Measurements from ENCODE around the gene CAPS.

The CAPS gene

GRCh38 chr19:5891938-5892771 is 21.9 kb upstream of the CAPS start:
- DNase-seq (ENCODE audit: low read depth) = no peak

DNA sequence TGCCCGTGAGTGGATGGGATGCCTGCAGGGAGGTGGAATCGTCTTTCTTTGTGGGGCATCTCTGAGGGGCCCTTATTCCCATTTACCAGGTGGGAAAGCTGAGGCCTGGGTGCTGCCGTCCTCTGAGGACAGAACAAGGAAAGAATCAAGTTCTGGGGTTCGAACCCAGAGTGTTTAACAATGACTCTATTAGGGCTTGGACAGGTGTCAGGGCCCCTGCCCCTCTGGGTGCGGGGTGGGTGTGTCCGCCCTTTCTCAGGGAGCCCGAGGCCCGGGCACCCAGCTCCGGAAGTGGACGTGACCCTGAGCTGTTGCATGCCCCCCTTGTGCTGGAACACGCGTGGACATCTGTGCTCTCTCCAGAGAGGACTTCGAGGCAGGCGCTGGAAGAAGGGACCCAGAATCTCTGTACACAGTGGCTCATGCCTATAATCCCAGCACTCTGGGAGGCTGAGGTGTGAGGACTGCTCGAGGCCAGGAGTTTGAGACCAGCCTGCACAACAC is 21.2 kb upstream of the CAPS start:
- DNase-seq (ENCODE audit: low read depth) = no peak

GRCh38 chr19:5893296-5893903 is 20.7 kb upstream of the CAPS start:
- no peak for DNase-seq (ENCODE audit: low read depth)

DNA sequence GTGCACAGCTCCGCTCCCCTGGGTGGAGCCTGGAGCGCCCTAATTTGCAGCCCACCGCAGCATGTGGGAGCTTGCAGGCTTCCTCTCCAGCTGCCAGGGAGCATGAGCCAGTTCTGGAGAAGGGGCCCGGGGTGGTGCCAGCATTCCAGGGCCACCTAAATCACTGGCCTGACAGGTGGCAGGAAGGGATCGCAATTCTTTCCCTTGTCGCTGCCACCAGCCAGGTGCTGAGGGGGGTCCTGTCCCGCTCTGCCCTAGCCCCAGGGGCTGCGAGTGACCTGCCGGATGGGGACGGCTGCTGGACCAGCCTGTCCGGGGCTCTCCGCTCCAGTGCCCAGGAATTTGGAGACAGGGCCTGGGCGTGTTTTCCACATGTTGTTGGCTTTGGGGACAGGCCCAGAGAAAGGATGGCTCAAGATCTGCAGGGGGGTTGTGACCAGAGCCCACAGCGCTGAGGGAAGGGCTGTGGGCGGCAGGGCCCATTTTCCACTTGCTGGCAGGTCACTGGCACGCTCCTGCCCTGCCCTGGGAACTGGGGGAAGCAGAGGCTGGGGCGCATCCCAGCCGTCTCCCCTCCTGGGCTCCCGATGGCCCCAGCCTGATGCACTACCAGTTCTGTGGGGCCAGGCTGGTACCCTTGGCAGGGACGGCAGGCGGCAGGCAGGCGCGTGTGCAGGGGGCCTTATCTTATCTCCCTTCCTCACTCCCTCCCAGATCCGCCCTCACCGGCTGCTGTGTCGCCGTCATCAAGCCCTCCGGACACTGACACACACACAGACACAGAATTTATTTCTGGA is 19.9 kb upstream of the CAPS start:
- DNase-seq (ENCODE audit: low read depth) = no peak

GRCh38 chr19:5894704-5895349 is 19.2 kb upstream of the CAPS start:
- DNase-seq (ENCODE audit: low read depth) = no peak

DNA sequence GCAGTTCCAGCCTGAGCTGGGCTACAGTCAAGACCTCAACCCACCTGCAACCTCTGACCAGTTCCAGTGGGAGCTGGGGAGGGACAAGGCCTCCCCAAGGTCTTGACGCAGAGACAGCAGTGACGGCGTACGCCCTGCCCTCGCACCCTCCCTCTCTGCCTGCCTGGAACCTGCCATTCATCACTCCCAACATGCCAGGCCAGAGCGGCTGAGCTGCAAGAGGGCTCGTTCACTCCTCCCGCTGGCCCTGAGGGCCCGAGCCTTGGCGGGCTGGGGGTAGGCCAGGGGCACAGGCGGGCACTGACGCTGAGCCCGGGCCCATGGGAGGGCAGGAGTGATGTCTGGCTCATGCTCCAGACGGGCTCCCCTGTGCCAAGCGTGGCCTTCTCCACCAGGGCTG is 18.6 kb upstream of the CAPS start:
- no peak for DNase-seq (ENCODE audit: low read depth)

DNA sequence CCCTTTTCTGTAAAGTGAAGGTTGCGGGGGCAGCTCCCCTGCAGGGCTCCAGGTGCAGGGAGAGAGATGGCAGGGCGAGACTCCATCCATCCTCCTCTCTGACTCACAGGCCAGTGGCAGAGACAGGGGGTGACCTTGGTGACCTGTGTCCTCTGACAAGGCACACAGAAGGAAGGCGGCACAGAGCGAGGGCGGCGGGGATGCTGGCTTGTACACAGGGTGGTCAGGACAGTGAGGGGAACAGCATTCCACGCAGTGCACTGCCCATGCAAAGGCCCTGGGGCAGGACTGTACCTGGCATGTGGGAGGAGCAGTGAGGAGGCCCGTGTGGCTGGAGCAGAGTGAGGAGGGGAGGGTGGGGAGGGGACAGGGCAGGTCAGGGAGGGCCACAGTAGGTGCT is 18.2 kb upstream of the CAPS start:
- no peak for DNase-seq (ENCODE audit: low read depth)

- no peak for DNase-seq (ENCODE audit: low read depth)
Observed at GRCh38 chr19:5896365-5897076, 17.5 kb upstream of the CAPS start.

GRCh38 chr19:5897189-5897969 is 16.7 kb upstream of the CAPS start:
- no peak for DNase-seq (ENCODE audit: low read depth)

DNA sequence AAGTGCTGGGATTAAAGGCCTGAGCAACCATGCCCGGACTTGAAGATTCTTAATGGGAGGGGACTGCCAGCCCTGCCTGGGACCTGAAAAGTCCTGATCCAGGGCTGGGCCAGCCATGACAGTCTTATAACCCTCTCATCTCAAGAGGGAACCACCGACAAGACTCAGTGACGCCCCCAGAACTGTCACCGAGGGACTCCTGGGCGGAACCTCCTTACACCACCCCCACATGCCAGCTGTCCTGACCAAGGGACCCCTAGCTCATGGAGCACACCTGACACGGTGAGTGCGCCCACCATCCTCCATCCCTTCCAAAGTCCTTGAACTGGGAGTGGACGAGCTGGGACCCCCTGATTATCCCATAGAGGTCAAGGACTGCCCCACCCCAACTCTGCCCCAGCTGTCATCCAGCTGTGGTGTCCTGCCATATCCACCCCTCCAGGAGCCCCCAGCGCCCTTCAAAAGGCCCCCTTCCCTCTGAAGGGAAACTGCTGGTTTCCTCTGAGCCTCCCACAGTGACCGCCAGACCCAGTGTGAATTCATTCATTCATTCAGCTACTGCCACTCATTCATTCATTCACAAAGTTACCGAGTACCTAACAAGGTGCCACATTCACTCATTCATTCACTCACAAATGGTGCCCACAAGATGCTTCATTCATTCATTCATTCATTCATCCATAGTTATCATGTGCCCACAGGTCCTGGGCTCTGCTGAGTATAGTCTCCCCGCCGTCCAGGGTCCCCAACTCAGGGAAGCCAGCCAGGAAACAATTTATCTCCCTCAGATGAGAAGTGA is 14.1 kb upstream of the CAPS start:
- no peak for DNase-seq (ENCODE audit: low read depth)

GRCh38 chr19:5900976-5901375 is 13.1 kb upstream of the CAPS start:
- no peak for DNase-seq (ENCODE audit: low read depth)

- no peak for DNase-seq (ENCODE audit: low read depth)
Observed at GRCh38 chr19:5903056-5903623, 10.9 kb upstream of the CAPS start.

GRCh38 chr19:5903624-5904351 is 10.3 kb upstream of the CAPS start, which contains the start of gene NDUFA11:
NDUFA11 (minus strand) TSS chr19:5903790; CDS start chr19:5903708, 82 bp downstream.
- peak; percentile 93 for DNase-seq (ENCODE audit: low read depth)

GRCh38 chr19:5904352-5905113 is 9.5 kb upstream of the CAPS start, which contains the start of gene VMAC:
VMAC (plus strand) TSS chr19:5904872; CDS start chr19:5904891, 19 bp downstream.
- DNase-seq (ENCODE audit: low read depth) = peak; percentile 100

DNA sequence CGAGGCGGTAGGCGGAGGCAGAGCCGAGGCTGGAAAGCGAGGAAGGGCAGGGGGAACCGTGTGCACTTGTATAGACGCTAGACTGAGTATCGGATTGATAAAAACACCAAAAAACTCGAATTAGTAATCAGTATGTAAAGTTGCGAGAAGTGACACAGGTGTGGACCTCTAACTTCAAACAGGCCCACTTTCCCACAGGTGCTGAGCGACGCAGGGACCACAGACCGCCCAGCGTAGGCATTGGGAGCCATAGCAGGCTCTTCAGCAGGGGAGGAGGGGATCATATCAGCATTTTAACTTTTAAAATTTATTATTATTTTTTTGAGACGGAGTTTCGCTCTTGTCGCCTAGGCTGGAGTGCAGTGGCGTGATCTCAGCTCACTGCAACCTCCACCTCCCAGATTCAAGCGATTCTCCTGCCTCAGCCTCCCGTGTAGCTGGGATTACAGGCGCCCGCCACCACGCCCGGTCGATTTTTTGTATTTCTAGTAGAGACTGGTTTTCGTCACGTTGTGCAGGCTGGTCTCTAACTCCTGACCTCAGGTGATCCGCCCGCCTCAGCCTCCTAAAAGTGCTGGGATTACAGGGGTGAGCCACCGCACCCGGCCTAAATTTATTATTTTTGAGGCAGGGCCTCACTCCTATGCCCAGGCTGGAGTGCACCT is 8.8 kb upstream of the CAPS start:
- no peak for DNase-seq (ENCODE audit: low read depth)

GRCh38 chr19:5907241-5907640 is 6.8 kb upstream of the CAPS start:
- DNase-seq (ENCODE audit: low read depth) = no peak

GRCh38 chr19:5908773-5909442 is 5.1 kb upstream of the CAPS start:
- DNase-seq (ENCODE audit: low read depth) = no peak

Measured in activated T-helper 1 cell treated with Interleukin-2 at 50 U/mL for 16 hours (primary cell).